SK-N-SH treated with all-trans-retinoic acid at 6 μM for 48 hours (cell line): ENCODE results near the gene KRTAP4-16.
A peak's percentile ranks its signal among the peaks of the same experiment; 100 is the strongest.
"Not testable (repeated sequence)": the region's sequence is repeated elsewhere in the genome, so short reads cannot be mapped to it uniquely, and the experiment has no call there.

Experiments used
- ATAC-seq: fragments of 200-7000 bp; cut with Tn5 transposase; 3 replicates; pipeline ENCODE4 v1.9.1; 2020; ENCODE audit warnings: mild to moderate bottlenecking, moderate library complexity
- ARNTL ChIP-seq: fragments of 450-650 bp; formaldehyde crosslinking; IDR thresholded peaks from 2 replicates; pipeline ENCODE4 v1.5.0; 2020; ENCODE audit warnings: low read depth, mild to moderate bottlenecking, moderate library complexity, borderline replicate concordance
- BACH2 ChIP-seq: fragments of 250-450 bp; sonication (Bioruptor Pico); IDR thresholded peaks from 2 replicates; pipeline ENCODE4 v1.9.0; 2021; ENCODE audit warnings: mild to moderate bottlenecking, borderline replicate concordance
- CSDC2 ChIP-seq: fragments of 250-450 bp; sonication (Bioruptor Pico); IDR thresholded peaks from 2 replicates; pipeline ENCODE4 v1.5.0; 2020; ENCODE audit warnings: mild to moderate bottlenecking, moderate library complexity
- GLIS3 ChIP-seq: fragments of 250-450 bp; sonication (Bioruptor Pico); IDR thresholded peaks from 2 replicates; pipeline ENCODE4 v1.5.0; 2020; ENCODE audit warnings: mild to moderate bottlenecking, moderate library complexity
- ISL1 ChIP-seq: fragments of 250-450 bp; sonication (Bioruptor Pico); IDR thresholded peaks from 2 replicates; pipeline ENCODE4 v2.1.2; 2022; ENCODE audit warnings: mild to moderate bottlenecking, moderate library complexity
- PATZ1 ChIP-seq: fragments of 250-450 bp; sonication (Bioruptor Pico); IDR thresholded peaks from 2 replicates; pipeline ENCODE4 v1.8.0; 2020; ENCODE audit warnings: mild to moderate bottlenecking, moderate library complexity, borderline replicate concordance
- PPARA ChIP-seq: fragments of 250-450 bp; sonication (Bioruptor Pico); IDR thresholded peaks from 2 replicates; pipeline ENCODE4 v1.5.0; 2020; ENCODE audit warnings: mild to moderate bottlenecking, borderline replicate concordance
- RARB ChIP-seq: fragments of 250-450 bp; sonication (Bioruptor Pico); IDR thresholded peaks from 2 replicates; pipeline ENCODE4 v1.8.0; 2021; ENCODE audit warnings: mild to moderate bottlenecking, moderate library complexity
- SNAI2 ChIP-seq: fragments of 250-450 bp; sonication (Bioruptor Pico); IDR thresholded peaks from 2 replicates; pipeline ENCODE4 v1.5.0; 2020; ENCODE audit warnings: mild to moderate bottlenecking, moderate library complexity
- TCF4 ChIP-seq: fragments of 250-450 bp; sonication (Bioruptor Pico); IDR thresholded peaks from 2 replicates; pipeline ENCODE4 v1.8.0; 2021; ENCODE audit warnings: mild to moderate bottlenecking, moderate library complexity, borderline replicate concordance
- ZC3H10 ChIP-seq: fragments of 250-450 bp; sonication (Bioruptor Pico); IDR thresholded peaks from 2 replicates; pipeline ENCODE4 v1.5.1; 2021; ENCODE audit warnings: mild to moderate bottlenecking, moderate library complexity
- ZFP3 ChIP-seq: fragments of 250-450 bp; sonication (Bioruptor Pico); IDR thresholded peaks from 2 replicates; pipeline ENCODE4 v1.5.0; 2020; ENCODE audit warnings: mild to moderate bottlenecking, moderate library complexity
- ZFP30 ChIP-seq: fragments of 450-650 bp; formaldehyde crosslinking; IDR thresholded peaks from 2 replicates; pipeline ENCODE4 v1.5.0; 2022; ENCODE audit warnings: mild to moderate bottlenecking, moderate library complexity
- ZNF565 ChIP-seq: fragments of 450-650 bp; formaldehyde crosslinking; conservative IDR thresholded peaks from 2 replicates; pipeline ENCODE4 v1.5.0; 2020; ENCODE audit warnings: low read depth, mild to moderate bottlenecking, moderate library complexity
- ZNF70 ChIP-seq: fragments of 450-650 bp; formaldehyde crosslinking; IDR thresholded peaks from 2 replicates; pipeline ENCODE4 v1.5.0; 2020; ENCODE audit warnings: mild to moderate bottlenecking, moderate library complexity
- ZNF8 ChIP-seq: fragments of 450-650 bp; formaldehyde crosslinking; IDR thresholded peaks from 2 replicates; pipeline ENCODE4 v1.5.0; 2020; ENCODE audit warnings: mild to moderate bottlenecking, moderate library complexity
- TF ChIP-seq, protein P1 (sequence below): fragments of 250-450 bp; sonication (Bioruptor Pico); IDR thresholded peaks from 2 replicates; pipeline ENCODE4 v1.8.0; 2021; ENCODE audit warnings: low read depth, mild to moderate bottlenecking, moderate library complexity, borderline replicate concordance

The KRTAP4-16 gene

GRCh38 chr17:41111151-41111885 lies 9.3 kb upstream of the KRTAP4-16 start:
- no peak for TF ChIP-seq CSDC2 (CRISPR knock-in tag)
- TF ChIP-seq ZNF70 (CRISPR knock-in tag), result no peak
- no peak for TF ChIP-seq ZC3H10 (CRISPR knock-in tag)
- no peak for TF ChIP-seq ARNTL (CRISPR knock-in tag)
- TF ChIP-seq, protein P1, sequence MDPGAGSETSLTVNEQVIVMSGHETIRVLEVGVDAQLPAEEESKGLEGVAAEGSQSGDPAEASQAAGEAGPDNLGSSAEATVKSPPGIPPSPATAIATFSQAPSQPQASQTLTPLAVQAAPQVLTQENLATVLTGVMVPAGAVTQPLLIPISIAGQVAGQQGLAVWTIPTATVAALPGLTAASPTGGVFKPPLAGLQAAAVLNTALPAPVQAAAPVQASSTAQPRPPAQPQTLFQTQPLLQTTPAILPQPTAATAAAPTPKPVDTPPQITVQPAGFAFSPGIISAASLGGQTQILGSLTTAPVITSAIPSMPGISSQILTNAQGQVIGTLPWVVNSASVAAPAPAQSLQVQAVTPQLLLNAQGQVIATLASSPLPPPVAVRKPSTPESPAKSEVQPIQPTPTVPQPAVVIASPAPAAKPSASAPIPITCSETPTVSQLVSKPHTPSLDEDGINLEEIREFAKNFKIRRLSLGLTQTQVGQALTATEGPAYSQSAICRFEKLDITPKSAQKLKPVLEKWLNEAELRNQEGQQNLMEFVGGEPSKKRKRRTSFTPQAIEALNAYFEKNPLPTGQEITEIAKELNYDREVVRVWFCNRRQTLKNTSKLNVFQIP, result no peak
- TF ChIP-seq TCF4 (CRISPR knock-in tag), result no peak
- TF ChIP-seq PATZ1, result no peak
- no peak for TF ChIP-seq ISL1 (CRISPR knock-in tag)
- no peak for TF ChIP-seq ZFP30 (CRISPR knock-in tag)
- no peak for TF ChIP-seq GLIS3
- no peak for TF ChIP-seq ZNF565 (CRISPR knock-in tag)
- no peak for TF ChIP-seq SNAI2
- TF ChIP-seq BACH2 (CRISPR knock-in tag), result no peak
- TF ChIP-seq RARB, result no peak
- TF ChIP-seq, all 23 proteins: peak for 0
- ATAC-seq, result no peak

- ATAC-seq, result not testable (repeated sequence)
These were observed 6.8 kb upstream of the KRTAP4-16 start for GRCh38 chr17:41108728-41109386.

DNA sequence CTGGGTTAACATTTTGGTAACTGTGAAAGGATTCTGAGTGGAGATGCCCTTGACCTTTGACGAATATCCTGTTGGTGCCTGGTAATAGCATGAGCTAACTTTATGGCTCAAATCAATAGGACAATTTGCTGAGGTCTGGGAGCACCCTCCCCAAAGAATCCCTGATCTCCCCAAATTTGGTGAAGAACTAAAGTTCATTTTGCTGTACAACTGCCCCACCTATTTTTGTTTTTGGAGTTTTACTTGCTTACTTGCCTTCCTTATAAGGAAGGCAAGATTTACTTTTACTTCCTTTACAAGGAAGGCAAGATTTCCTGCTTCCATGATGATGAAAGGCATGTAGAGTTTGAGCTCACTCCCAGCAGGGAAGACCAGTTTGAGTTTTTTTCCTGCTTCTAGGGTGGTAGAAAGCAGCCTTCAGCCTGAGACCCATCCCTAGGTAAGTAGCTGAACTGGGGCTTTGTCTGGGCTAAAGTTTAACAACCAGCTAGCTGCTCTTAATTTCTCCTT lies 6.0 kb upstream of the KRTAP4-16 start:
- no peak for ATAC-seq
- no peak for TF ChIP-seq PPARA (CRISPR knock-in tag)
- TF ChIP-seq RARB, result no peak
- TF ChIP-seq GLIS3, result no peak
- no peak for TF ChIP-seq ISL1 (CRISPR knock-in tag)
- TF ChIP-seq CSDC2 (CRISPR knock-in tag), result no peak
- TF ChIP-seq ZFP30 (CRISPR knock-in tag), result no peak
- no peak for TF ChIP-seq BACH2 (CRISPR knock-in tag)
- TF ChIP-seq PATZ1, result no peak

DNA sequence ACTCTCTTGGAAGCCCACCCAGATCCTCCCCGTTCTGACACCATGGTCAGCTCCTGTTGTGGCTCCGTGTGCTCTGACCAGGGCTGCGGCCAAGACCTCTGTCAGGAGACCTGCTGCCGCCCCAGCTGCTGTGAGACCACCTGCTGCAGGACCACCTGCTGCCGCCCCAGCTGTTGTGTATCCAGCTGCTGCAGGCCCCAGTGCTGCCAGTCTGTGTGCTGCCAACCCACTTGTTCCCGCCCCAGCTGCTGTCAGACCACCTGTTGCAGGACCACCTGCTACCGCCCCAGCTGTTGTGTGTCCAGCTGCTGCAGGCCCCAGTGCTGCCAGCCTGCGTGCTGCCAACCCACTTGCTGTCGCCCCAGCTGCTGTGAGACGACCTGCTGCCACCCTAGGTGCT lies 3.3 kb upstream of the KRTAP4-16 start, which contains the start of gene KRTAP4-9:
Gene KRTAP4-9, plus strand, starts transcription at position 43 of the 400 bp plus-strand sequence. Its CDS starts 0 bp downstream, at position 43.
- not testable (repeated sequence) for ATAC-seq

- peak; percentile 84 for ATAC-seq
These were observed 2.5 kb upstream of the KRTAP4-16 start for GRCh38 chr17:41104386-41105038.

DNA sequence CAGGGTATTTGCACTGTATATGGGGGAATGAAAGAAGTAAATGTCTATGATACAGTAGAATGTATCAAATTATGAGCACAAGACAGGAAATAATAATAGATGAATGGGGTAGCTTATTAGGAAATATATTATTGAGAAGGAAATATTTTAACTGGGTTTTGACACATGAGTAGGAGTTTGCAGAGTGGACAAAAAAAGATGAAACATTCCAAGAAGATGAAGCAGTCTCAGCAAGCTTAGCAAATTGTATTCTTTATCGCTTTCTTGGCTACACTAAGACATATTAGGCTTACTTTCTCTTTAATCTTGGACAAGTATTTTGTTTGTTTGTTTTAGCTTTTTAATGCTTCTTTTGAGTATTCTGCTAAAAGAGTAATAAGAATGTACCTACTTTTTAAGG lies 1.9 kb upstream of the KRTAP4-16 start:
- ATAC-seq, result no peak
- TF ChIP-seq ZC3H10 (CRISPR knock-in tag) (no peak), ZFP3 (CRISPR knock-in tag) (peak; percentile 81; the same call in 1 of the 2 replicates), ZNF8 (CRISPR knock-in tag) (no peak)
- TF ChIP-seq, all 23 proteins: peak for 1

DNA sequence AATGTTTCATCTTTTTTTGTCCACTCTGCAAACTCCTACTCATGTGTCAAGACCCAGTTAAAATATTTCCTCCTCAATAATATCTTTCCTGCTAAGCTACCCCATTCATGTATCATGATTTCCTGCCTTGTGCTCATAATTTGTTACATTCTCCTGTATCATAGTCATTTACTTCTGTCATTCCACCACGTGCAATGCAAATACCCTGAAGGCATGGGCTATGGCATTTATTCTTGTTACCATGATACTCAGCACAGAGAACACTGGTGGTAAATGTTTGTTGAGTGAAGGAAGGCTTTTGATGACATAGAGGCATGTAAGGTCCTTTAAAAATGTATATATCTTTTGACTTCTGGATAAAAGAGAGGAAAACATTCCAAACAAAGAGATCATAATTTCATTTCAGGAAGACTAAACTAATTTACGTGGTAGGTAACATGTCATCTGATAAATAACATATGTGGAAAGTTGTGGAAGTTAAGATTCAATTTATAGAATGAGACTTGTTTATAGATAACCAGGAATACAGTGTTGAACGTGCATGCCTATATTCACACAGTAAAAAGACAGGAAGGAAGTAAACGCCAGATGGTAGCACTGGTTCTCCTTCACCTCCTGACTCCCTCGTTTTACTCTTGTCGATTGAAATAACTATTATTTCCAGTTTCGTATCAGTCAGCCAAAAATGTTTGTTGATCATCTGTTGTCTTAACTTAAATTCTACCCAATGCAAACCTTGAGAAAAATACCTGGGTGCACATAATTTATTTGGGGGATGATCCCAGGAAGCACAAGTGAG lies 2.1 kb downstream of the KRTAP4-16 start:
- ATAC-seq, result peak; percentile 25; the same call in 2 of the 3 replicates
